Suppressor macrophage (primary cell): ENCODE data around the gene DCTN3.

Experiments
- DNase-seq, 4 experiments: peaks; one replicate each; pipeline ENCODE4 v3.0.0-alpha.2; 2020 to 2022
- total RNA-seq, 17 experiments: gene quantifications; one replicate each; lab custom pipeline; 2026; ENCODE audit warnings: mixed read lengths in 6 of 17, inconsistent platforms in 3 of 17; lab: John Stamatoyannopoulos, UW

DCTN3 gene
- total RNA-seq, result 16.9 to 36.8 (median 26.8) reads per million in 17 experiments

- peak; percentile 94 to 97 (median 96) for DNase-seq
Observed at GRCh38 chr9:34620061-34620994, at the start of gene DCTN3. Gene DCTN3, minus strand, starts transcription at chr9:34620495. Its CDS starts 31 bp downstream, at chr9:34620464.

- DNase-seq, result peak; percentile 92 to 96 (median 93)
Observed at GRCh38 chr9:34665381-34666250, 45.3 kb upstream of the DCTN3 start.

GRCh38 chr9:34665067-34665380, 44.7 kb upstream of the DCTN3 start:
- no peak for DNase-seq

GRCh38 chr9:34664281-34665066, 44.2 kb upstream of the DCTN3 start:
- DNase-seq, result peak; percentile 83 to 88 (median 86)

GRCh38 chr9:34663303-34663605, 43.0 kb upstream of the DCTN3 start:
- no peak for DNase-seq

- DNase-seq, result no peak
Observed at GRCh38 chr9:34662526-34663302, 42.4 kb upstream of the DCTN3 start, which contains the start of gene CCL27. Gene CCL27, minus strand, starts transcription at chr9:34662657. Its CDS starts 24 bp downstream, at chr9:34662633.

- no peak for DNase-seq
Observed at GRCh38 chr9:34659592-34660253, 39.4 kb upstream of the DCTN3 start.

- no peak for DNase-seq
Observed at GRCh38 chr9:34658461-34658860, 38.2 kb upstream of the DCTN3 start.

- no peak for DNase-seq
Observed at GRCh38 chr9:34656992-34657391, 36.7 kb upstream of the DCTN3 start.

GRCh38 chr9:34655394-34655793, 35.1 kb upstream of the DCTN3 start:
- DNase-seq, result no peak

- no peak for DNase-seq
Observed at GRCh38 chr9:34654323-34655051, 34.2 kb upstream of the DCTN3 start.

- no peak for DNase-seq
Observed at GRCh38 chr9:34653151-34654072, 33.1 kb upstream of the DCTN3 start.

GRCh38 chr9:34652602-34653000, 32.3 kb upstream of the DCTN3 start:
- DNase-seq, result no peak

- peak; percentile 48 to 74 (median 70) for DNase-seq
Observed at GRCh38 chr9:34651876-34652601, 31.7 kb upstream of the DCTN3 start, which contains the start of gene IL11RA. Gene IL11RA, plus strand, starts transcription at chr9:34652185. Its CDS starts 3,033 bp downstream, at chr9:34655218.

GRCh38 chr9:34651321-34651720, 31.0 kb upstream of the DCTN3 start:
- peak in 1 of 4 experiments; percentile 16 for DNase-seq

GRCh38 chr9:34650816-34651215, 30.5 kb upstream of the DCTN3 start:
- DNase-seq, result no peak

- DNase-seq, result no peak
Observed at GRCh38 chr9:34648673-34649072, 28.4 kb upstream of the DCTN3 start.

- no peak for DNase-seq
Observed at GRCh38 chr9:34647651-34648050, 27.4 kb upstream of the DCTN3 start.

GRCh38 chr9:34647084-34647403, 26.7 kb upstream of the DCTN3 start:
- DNase-seq, result no peak
